Stimulated activated naive B cell treated with anti-CD40 and anti-IgM and Interleukin-4, amounts not matched to agents 10 μg/mL and 1 μg/mL and 100 μg/mL, for 72 hours (primary cell): ENCODE results near the gene SLC2A4.

Experiments used
- ATAC-seq, 2 donors: fragments of 150-1000 bp; cut with Tn5 transposase; replicated peaks; 2 replicates each; pipeline ENCODE4 v1.10.0; 2021; ENCODE audit warnings: moderate library complexity in 1 of 2
- DNase-seq: peaks from one replicate; pipeline ENCODE4 v3.0.0; 2021
- H3K27ac Mint-ChIP-seq: one replicate; pipeline ENCODE4 v1.8.0; 2022; ENCODE audit warnings: mild to moderate bottlenecking, mixed read lengths
- H3K27me3 Mint-ChIP-seq, 2 donors: one replicate each; pipeline ENCODE4 v1.8.0; 2022; ENCODE audit warnings: mixed read lengths in 2 of 2
- H3K36me3 Mint-ChIP-seq, 2 donors: one replicate each; pipeline ENCODE4 v1.8.0; 2022; ENCODE audit warnings: mixed read lengths in 2 of 2, mild to moderate bottlenecking in 1 of 2
- H3K4me1 Mint-ChIP-seq, 2 donors: one replicate each; pipeline ENCODE4 v1.8.0; 2022; ENCODE audit warnings: mixed read lengths in 2 of 2, mild to moderate bottlenecking in 1 of 2
- H3K4me3 Mint-ChIP-seq, 2 donors: one replicate each; pipeline ENCODE4 v1.8.0; 2022; ENCODE audit warnings: mild to moderate bottlenecking in 2 of 2, mixed read lengths in 2 of 2, moderate library complexity in 1 of 2
- H3K9me3 Mint-ChIP-seq, 2 donors: one replicate each; pipeline ENCODE4 v1.8.0; 2022; ENCODE audit warnings: mixed read lengths in 2 of 2, mild to moderate bottlenecking in 1 of 2

The SLC2A4 gene

DNA sequence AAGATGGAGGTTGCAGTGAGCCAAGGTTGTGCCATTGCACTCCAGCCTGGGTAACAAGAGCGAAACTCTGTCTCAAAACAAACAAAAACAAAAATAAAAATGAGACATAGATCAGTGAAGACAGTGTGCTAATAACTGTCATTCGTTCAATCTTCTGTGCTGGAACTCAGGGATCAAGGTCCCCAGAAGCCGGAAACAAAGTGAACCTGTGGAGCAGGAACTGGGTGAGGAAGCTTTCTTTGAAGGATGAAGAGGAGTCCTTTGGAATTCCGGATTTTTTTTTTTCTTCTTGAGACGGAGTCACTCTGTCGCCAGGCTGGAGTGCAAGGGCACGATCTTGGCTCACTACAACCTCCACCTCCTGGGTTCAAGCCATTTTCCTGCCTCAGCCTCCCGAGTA is 2.1 kb upstream of the SLC2A4 start:
- no peaks in the 10 kb centered on the region for H3K9me3 Mint-ChIP-seq
- H3K36me3 Mint-ChIP-seq = no peaks in the 10 kb centered on the region
- peaks cover 22 to 24% of the 10 kb centered on the region in 2 donors for H3K27me3 Mint-ChIP-seq
- no peak overlapping the region for H3K4me3 Mint-ChIP-seq
- H3K4me1 Mint-ChIP-seq = peaks cover 25 to 30% of the 10 kb centered on the region in 2 donors
- H3K27ac Mint-ChIP-seq = no peak overlapping the region
- DNase-seq (no peak), ATAC-seq (no peak)

DNA sequence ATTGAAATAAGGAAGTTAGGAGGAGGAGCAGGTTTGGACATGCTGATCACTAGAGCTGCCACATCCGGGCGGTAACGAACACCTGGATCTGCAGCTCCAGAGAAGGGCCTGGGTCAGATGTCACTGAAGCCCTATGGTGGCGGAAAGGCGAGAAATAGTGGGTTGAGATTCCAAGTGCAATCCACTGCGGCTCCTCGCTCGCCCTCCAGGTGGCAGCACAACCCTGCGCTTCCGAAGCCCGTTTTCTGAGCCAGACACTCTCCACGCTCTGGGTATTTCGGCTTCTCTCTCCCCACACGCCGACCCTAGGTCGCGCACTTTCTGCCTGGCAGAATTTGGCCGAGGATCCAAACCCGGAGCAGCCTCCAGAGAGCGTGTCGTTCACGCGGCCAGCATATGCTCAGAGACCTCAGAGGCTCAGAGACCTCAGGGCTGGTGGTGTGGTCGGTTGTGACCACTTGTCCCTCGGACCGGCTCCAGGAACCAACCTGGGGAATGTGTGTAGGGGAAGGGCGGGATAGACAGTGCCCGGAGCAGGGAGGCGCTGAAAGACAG is 922 bp upstream of the SLC2A4 start:
- Mint-ChIP-seq H3K9me3 (no peaks in the 10 kb centered on the region), H3K4me1 (peaks cover 25 to 30% of the 10 kb centered on the region in 2 donors), H3K36me3 (no peaks in the 10 kb centered on the region), H3K27me3 (peaks cover 29 to 35% of the 10 kb centered on the region in 2 donors), H3K4me3 (peak overlapping the region; percentile 83 to 88), H3K27ac (peak overlapping the region; percentile 89)
- peak; percentile 78 for DNase-seq
- ATAC-seq = peak; percentile 82 to 87

DNA sequence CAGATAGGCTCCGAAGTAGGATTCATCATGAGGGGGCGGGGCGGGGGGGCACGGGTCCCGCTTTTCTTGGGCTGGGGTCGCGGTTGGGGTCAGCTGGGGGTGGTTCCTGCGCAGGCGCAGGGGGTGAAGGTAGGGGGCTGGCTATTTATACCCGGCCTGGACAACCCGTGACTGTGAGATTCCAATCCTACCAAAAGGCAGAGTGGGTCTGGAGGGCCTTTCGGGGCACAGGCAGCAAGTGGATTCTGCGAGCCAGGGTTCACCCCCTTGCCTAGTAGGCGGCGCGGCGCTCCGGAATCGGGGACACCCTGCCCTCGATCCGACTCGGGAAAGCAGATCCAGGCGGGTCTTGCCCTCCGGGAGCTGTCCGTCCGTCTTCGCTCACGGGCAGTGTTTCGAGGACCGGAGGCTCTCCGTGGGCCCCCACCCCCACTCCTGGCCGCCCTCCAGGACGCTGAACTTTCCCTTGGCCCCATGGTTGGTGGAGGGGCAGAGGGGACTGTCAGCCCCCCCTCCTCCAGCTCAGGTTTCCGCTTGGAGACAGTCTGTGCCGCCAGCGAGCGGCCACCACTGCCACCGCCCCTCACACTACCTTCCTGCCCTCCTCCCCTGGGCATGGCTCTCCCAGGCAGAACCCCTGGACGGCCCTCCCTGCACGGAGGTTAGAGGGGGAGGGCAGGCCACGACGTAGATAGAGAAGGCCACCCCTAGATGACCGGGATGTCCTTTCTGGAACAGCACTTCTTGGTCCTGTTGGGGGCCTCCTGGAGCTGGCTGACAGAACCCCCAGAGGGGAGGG is 634 bp downstream of the SLC2A4 start:
- Mint-ChIP-seq H3K9me3 (no peaks in the 10 kb centered on the region), H3K36me3 (no peaks in the 10 kb centered on the region), H3K27ac (peak overlapping the region; percentile 47), H3K4me1 (peaks cover 25 to 30% of the 10 kb centered on the region in 2 donors), H3K4me3 (peak overlapping the region; percentile 83 to 88), H3K27me3 (peaks cover 41 to 49% of the 10 kb centered on the region in 2 donors)
- ATAC-seq = no peak
- no peak for DNase-seq

DNA sequence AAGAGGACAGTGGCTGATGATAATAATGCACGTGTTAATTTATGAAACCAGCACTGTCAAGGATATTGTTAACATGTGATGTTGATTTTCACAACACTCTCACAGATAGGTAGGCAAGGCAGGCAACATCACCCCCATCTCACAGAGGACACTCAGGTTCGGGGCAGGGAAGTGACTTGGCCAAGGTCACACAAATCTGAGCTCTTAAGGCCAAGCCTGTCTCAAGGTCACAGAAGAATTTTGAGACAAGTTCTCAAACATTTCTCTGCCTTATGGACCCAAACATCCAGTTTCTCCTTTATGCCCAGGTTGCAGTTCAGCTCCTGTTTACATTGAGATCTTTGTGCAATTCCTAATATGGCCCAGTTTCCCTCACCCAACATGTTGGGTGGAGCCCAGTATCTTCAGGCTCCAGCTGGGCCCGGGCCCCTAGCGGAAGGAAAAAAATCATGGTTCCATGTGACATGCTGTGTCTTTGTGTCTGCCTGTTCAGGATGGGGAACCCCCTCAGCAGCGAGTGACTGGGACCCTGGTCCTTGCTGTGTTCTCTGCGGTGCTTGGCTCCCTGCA is 1.3 kb downstream of the SLC2A4 start:
- Mint-ChIP-seq H3K4me1 (peaks cover 25 to 30% of the 10 kb centered on the region in 2 donors), H3K4me3 (no peak overlapping the region), H3K27ac (no peak overlapping the region), H3K9me3 (no peaks in the 10 kb centered on the region), H3K36me3 (no peaks in the 10 kb centered on the region), H3K27me3 (peaks cover 43 to 53% of the 10 kb centered on the region in 2 donors)
- DNase-seq = no peak
- no peak for ATAC-seq

DNA sequence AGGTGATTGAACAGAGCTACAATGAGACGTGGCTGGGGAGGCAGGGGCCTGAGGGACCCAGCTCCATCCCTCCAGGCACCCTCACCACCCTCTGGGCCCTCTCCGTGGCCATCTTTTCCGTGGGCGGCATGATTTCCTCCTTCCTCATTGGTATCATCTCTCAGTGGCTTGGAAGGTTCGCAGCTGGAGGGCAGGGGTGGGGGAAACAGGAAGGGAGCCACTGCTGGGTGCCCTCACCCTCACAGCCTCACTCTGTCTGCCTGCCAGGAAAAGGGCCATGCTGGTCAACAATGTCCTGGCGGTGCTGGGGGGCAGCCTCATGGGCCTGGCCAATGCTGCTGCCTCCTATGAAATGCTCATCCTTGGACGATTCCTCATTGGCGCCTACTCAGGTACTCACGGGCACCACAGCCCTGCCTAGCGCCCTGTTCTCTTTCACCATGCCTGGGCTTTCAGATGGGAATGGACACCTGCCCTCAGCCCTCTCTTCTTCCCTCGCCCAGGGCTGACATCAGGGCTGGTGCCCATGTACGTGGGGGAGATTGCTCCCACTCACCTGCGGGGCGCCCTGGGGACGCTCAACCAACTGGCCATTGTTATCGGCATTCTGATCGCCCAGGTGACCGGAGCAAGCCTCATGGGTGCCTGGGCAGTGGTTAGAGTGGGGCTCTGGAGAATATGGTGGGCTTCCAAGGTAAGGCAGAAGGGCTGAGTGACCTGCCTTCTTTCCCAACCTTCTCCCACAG is 2.1 kb downstream of the SLC2A4 start:
- ATAC-seq = no peak
- Mint-ChIP-seq H3K4me1 (peaks cover 25 to 30% of the 10 kb centered on the region in 2 donors), H3K27me3 (peaks cover 51 to 61% of the 10 kb centered on the region in 2 donors), H3K9me3 (no peaks in the 10 kb centered on the region), H3K27ac (peak overlapping the region; percentile 7), H3K36me3 (no peaks in the 10 kb centered on the region), H3K4me3 (no peak overlapping the region)
- no peak for DNase-seq

DNA sequence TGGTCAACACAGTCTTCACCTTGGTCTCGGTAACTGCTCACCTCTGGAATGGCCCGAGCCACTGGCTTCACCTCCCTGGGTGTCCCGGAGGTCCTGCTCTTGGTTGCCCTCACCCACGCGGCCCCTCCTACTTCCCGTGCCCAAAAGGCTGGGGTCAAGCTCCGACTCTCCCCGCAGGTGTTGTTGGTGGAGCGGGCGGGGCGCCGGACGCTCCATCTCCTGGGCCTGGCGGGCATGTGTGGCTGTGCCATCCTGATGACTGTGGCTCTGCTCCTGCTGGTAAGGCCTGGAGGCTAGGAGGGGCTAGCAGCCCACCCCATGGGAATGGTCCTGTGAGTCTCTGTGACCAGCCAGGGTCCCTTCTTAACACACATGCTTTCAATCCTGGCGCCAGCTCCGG is 3.4 kb downstream of the SLC2A4 start:
- Mint-ChIP-seq H3K36me3 (no peaks in the 10 kb centered on the region), H3K4me1 (peaks cover 25 to 30% of the 10 kb centered on the region in 2 donors), H3K9me3 (no peaks in the 10 kb centered on the region), H3K27me3 (peaks cover 53 to 64% of the 10 kb centered on the region in 2 donors), H3K4me3 (no peak overlapping the region), H3K27ac (no peak overlapping the region)
- ATAC-seq (no peak), DNase-seq (no peak)

DNA sequence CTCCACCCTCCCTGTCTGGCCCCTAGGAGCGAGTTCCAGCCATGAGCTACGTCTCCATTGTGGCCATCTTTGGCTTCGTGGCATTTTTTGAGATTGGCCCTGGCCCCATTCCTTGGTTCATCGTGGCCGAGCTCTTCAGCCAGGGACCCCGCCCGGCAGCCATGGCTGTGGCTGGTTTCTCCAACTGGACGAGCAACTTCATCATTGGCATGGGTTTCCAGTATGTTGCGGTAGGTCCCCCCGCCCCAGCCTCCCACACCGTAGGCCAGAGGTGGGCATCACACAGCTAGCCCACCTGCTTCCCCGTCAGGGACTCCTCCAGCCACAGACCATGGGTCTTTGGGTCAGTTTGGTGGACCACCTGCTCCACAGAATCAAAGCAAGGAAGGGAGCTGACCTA is 4.2 kb downstream of the SLC2A4 start:
- Mint-ChIP-seq H3K4me3 (no peak overlapping the region), H3K36me3 (no peaks in the 10 kb centered on the region), H3K27me3 (peaks cover 58 to 70% of the 10 kb centered on the region in 2 donors), H3K9me3 (no peaks in the 10 kb centered on the region), H3K4me1 (peaks cover 19 to 22% of the 10 kb centered on the region in 2 donors), H3K27ac (no peak overlapping the region)
- ATAC-seq (no peak), DNase-seq (no peak)

DNA sequence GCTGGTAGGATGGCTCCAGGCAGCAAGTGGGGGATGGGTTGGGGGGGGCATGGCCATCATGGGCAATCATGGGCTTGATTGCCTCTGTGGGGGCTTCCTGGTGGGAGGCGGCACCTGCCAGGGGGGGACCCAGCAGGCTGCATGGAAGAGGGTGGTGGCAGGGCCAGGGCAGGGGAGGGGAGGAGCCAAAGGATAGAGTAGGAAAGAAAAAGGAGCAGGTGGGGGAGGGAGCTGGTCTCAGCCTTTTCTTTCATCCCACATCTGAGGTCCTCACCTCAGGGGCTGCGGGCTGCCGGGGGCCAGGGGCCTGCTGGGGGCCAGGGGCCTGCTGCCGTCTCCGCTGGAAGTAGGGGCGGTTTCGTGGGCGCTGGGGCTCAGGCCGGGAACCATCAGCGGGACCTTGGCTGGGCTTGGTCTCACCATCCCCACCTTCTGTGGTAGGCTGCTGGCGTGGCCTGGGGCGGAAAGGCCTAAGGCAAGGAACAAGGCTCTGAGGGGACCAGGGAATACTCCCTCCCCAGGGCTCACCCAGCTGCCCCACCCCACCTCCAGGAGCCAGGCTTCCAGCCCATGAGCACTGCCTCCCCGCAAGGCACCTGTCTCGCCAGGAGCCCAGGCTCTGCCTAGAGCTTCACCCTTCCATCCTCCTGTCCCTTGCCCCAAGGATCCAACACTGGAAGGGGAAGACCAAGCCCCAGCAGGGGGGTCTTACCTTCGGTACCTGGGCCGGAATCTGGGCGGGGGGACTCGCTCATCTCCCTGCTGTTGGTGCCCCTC is 7.9 kb downstream of the SLC2A4 start:
- no peak overlapping the region for H3K4me3 Mint-ChIP-seq
- no peaks in the 10 kb centered on the region for H3K9me3 Mint-ChIP-seq
- DNase-seq = no peak
- H3K27me3 Mint-ChIP-seq = peaks cover 55 to 75% of the 10 kb centered on the region in 2 donors
- no peaks in the 10 kb centered on the region for H3K36me3 Mint-ChIP-seq
- H3K4me1 Mint-ChIP-seq = peaks cover 0 to 3% of the 10 kb centered on the region in 2 donors
- ATAC-seq = no peak
- H3K27ac Mint-ChIP-seq = no peak overlapping the region

DNA sequence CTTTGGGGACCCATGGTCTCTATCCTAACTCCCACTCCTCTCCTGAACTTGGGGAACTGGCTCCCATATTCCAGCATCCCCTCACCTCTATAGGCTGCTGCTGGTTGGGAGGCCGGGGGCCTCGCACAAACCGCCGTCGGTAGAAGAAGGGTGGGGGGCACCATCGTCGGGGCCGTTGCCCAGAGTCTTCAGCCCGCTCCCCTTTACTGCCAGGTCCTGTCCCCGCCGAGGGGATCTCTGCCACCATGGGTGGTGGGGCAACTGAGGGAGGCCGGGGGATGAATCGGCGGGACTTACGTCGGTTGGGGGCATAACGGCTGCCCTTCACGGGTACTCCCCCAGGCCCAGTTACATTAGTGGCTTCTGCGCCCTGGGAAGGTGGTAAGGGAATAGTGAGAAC is 8.6 kb downstream of the SLC2A4 start:
- Mint-ChIP-seq H3K9me3 (no peaks in the 10 kb centered on the region), H3K27me3 (peaks cover 54 to 74% of the 10 kb centered on the region in 2 donors), H3K27ac (no peak overlapping the region), H3K36me3 (no peaks in the 10 kb centered on the region), H3K4me3 (no peak overlapping the region), H3K4me1 (peaks cover 5% of the 10 kb centered on the region in 2 donors)
- ATAC-seq = no peak
- DNase-seq = no peak

DNA sequence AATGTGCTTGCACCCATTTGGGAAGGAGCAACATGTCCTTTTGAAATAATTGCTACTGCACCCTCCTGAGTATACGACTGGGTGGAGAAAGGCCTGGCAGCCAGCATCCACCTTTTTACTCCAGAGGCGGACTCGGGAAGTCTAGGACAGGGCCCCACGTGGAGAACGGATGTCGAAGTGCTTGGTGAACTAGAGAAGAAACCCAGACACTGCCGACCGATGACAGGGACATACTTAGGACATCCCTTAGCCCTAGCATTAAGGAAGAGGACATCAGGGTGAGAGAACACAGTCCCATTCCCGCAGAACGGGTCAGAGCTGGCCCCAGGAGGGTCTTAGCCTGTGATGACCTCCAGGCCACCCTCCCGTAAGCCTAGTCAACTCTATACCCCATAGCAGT is 9.2 kb downstream of the SLC2A4 start:
- no peak overlapping the region for H3K27ac Mint-ChIP-seq
- H3K9me3 Mint-ChIP-seq = no peaks in the 10 kb centered on the region
- H3K36me3 Mint-ChIP-seq = no peaks in the 10 kb centered on the region
- ATAC-seq = no peak
- peaks cover 55 to 74% of the 10 kb centered on the region in 2 donors for H3K27me3 Mint-ChIP-seq
- H3K4me3 Mint-ChIP-seq = no peak overlapping the region
- H3K4me1 Mint-ChIP-seq = peaks cover 8 to 11% of the 10 kb centered on the region in 2 donors
- no peak for DNase-seq

DNA sequence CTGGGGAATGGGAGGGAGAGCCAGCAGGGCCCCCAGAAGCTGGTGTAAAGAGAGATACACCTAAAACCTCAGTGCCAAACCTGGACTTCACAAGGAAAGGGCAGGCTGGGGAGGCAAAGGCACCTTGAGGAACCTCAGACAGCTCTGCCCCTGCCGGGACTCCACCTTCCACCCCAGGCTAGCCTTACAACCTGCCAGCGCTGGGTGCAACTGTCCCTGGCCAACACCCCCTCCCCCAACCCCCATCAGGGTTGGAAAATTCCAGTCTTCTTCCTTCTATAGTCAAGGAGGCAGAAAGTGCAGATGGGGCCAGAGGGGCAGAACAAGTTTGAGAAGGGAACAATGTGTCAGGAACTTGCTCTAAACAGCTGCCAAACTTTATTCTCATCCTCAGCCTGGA is 10.7 kb downstream of the SLC2A4 start:
- Mint-ChIP-seq H3K9me3 (no peaks in the 10 kb centered on the region), H3K36me3 (no peaks in the 10 kb centered on the region), H3K4me3 (no peak overlapping the region), H3K27ac (no peak overlapping the region), H3K27me3 (peaks cover 52 to 72% of the 10 kb centered on the region in 2 donors), H3K4me1 (peaks cover 16 to 23% of the 10 kb centered on the region in 2 donors)
- DNase-seq (no peak), ATAC-seq (no peak)

DNA sequence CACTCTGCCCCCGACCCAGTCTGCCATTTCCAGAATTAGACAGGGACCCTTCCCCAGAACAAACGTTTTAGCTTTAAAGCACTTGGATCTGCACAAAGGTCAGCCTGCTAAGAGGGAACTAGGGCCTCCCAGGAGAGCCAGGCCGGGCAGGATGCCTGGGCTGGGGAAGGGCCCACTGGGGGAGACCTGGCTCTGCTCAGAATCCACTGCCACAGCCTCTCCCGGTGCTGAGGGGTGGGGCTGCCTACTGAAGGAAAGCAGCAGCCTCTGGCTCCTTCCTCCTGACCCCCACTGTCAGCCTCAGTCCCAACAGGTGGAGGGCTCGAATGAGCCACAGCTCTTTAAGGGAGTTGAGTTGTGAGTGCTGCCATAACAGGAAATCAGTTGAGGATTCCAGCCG is 11.2 kb downstream of the SLC2A4 start:
- no peak for DNase-seq
- H3K27me3 Mint-ChIP-seq = peaks cover 52 to 70% of the 10 kb centered on the region in 2 donors
- H3K4me3 Mint-ChIP-seq = no peak overlapping the region
- ATAC-seq = no peak
- H3K4me1 Mint-ChIP-seq = peaks cover 16 to 23% of the 10 kb centered on the region in 2 donors
- no peak overlapping the region for H3K27ac Mint-ChIP-seq
- H3K36me3 Mint-ChIP-seq = no peaks in the 10 kb centered on the region
- H3K9me3 Mint-ChIP-seq = no peaks in the 10 kb centered on the region

DNA sequence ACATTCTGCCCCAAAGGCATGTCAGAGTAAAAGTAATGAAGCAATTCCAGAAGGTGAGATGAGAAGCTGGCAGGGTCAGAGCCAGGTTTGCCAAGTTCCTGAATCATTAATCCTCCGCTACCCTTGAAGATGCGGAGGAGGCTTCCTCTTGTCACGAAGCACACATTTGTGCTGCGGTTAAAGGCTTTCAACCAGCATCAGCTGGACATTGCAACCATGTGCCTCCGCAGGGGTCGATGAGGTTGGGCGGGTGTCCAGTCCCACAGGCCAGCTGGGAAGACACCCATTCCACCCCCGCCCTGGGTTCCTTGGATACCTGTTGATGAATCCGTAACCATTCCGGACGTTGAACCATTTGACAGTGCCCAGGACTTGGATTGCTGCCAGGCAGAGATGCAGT is 11.6 kb downstream of the SLC2A4 start:
- DNase-seq = no peak
- H3K4me3 Mint-ChIP-seq = no peak overlapping the region
- no peaks in the 10 kb centered on the region for H3K9me3 Mint-ChIP-seq

More for the DNA sequence above, 11.6 kb downstream of the SLC2A4 start:
- no peak for ATAC-seq
- Mint-ChIP-seq H3K36me3 (no peaks in the 10 kb centered on the region), H3K27ac (no peak overlapping the region), H3K27me3 (peaks cover 48 to 66% of the 10 kb centered on the region in 2 donors), H3K4me1 (peaks cover 16 to 23% of the 10 kb centered on the region in 2 donors)
